ENCODE results near the gene SATB1. TPM values are rescaled to one million over a fixed set of nuclear protein-coding genes. Genes with fewer than 3 reads are reported as not detected.

The SATB1 gene
- total and polyA plus RNA-seq, 4 experiments from 2014 or later, result 101 to 211 (median 160) TPM

GRCh38 chr3:18351823-18352744 lies 73.1 kb downstream of the SATB1 start:
- Mint-ChIP-seq H3K4me1 (peaks cover 0 to 4% (median 2%) of the 10 kb centered on the region in 4 donors), H3K36me3 (peaks cover 51 to 64% of the 10 kb centered on the region in 2 donors), H3K4me3 (peak overlapping the region in 1 of 8 donors; percentile 46), H3K9me3 (no peaks in the 10 kb centered on the region), H3K27me3 (no peaks in the 10 kb centered on the region), H3K27ac (peak overlapping the region in 4 of 7 donors; percentile 17 to 62 (median 52))
- intact Hi-C loops (cut with micrococcal nuclease), result no loop called here
- ChIA-PET POLR2A (ENCODE audit: partially characterized antibody) (no interaction called here), CTCF (ENCODE audit: partially characterized antibody) (no interaction called here)
- Histone ChIP-seq H3K36me3 (ENCODE audit: insufficient read depth, low read length) (peaks cover 38% of the 10 kb centered on the region), H3K9me3 (ENCODE audit: control insufficient read depth in 1 of 2, low read length in 2 of 2) (no peaks in the 10 kb centered on the region), H3K4me3 (ENCODE audit: low read length in 2 of 2) (no peak overlapping the region), H3K27me3 (ENCODE audit: insufficient read depth, low read length) (no peaks in the 10 kb centered on the region), H3K27ac (ENCODE audit: low read depth, low read length) (no peak overlapping the region), H3K4me1 (ENCODE audit: insufficient read depth, low read length) (no peaks in the 10 kb centered on the region)
- no peak for DNase-seq

- H3K36me3 ChIP-seq (ENCODE audit: insufficient read depth, low read length), result peaks cover 38% of the 10 kb centered on the region
- POLR2A ChIA-PET (ENCODE audit: partially characterized antibody), result no interaction called here
- peaks cover 0 to 4% (median 2%) of the 10 kb centered on the region in 4 donors for H3K4me1 Mint-ChIP-seq
Measured at GRCh38 chr3:18351069-18351628, 74.0 kb downstream of the SATB1 start.

GRCh38 chr3:18349197-18349798 lies 75.8 kb downstream of the SATB1 start:
- Histone ChIP-seq H3K27ac (ENCODE audit: low read depth, low read length) (no peak overlapping the region), H3K9me3 (ENCODE audit: control insufficient read depth in 1 of 2, low read length in 2 of 2) (no peaks in the 10 kb centered on the region), H3K27me3 (ENCODE audit: insufficient read depth, low read length) (no peaks in the 10 kb centered on the region), H3K4me1 (ENCODE audit: insufficient read depth, low read length) (no peaks in the 10 kb centered on the region), H3K36me3 (ENCODE audit: insufficient read depth, low read length) (peaks cover 38% of the 10 kb centered on the region), H3K4me3 (ENCODE audit: low read length in 2 of 2) (no peak overlapping the region)
- H3K27me3 Mint-ChIP-seq, result no peaks in the 10 kb centered on the region
- peak overlapping the region in 1 of 8 donors; percentile 6 for H3K4me3 Mint-ChIP-seq
- POLR2A ChIA-PET (ENCODE audit: partially characterized antibody), result no interaction called here
- H3K9me3 Mint-ChIP-seq, result no peaks in the 10 kb centered on the region
- intact Hi-C loops (cut with micrococcal nuclease), result no loop called here
- H3K36me3 Mint-ChIP-seq, result peaks cover 51 to 58% of the 10 kb centered on the region in 2 donors
- H3K27ac Mint-ChIP-seq, result peak overlapping the region in 2 of 7 donors; percentile 14 to 50
- CTCF ChIA-PET (ENCODE audit: partially characterized antibody), result interaction anchor here (1.1 kb wide), 1 partner anchor 12 kb away, joined by 3 read pairs; no protein-coding TSS in a partner anchor
- DNase-seq, result no peak
- peaks cover 0 to 12% (median 9%) of the 10 kb centered on the region in 4 donors for H3K4me1 Mint-ChIP-seq

More at GRCh38 chr3:18351069-18351628, 74.0 kb downstream of the SATB1 start:
- H3K27me3 ChIP-seq (ENCODE audit: insufficient read depth, low read length), result no peaks in the 10 kb centered on the region
- DNase-seq, result no peak
- intact Hi-C loops (cut with micrococcal nuclease), result no loop called here
- Mint-ChIP-seq H3K27me3 (no peaks in the 10 kb centered on the region), H3K36me3 (peaks cover 51 to 61% of the 10 kb centered on the region in 2 donors), H3K4me3 (no peak overlapping the region), H3K27ac (peak overlapping the region in 4 of 7 donors; percentile 29 to 53 (median 36)), H3K9me3 (no peaks in the 10 kb centered on the region)
- no peaks in the 10 kb centered on the region for H3K9me3 ChIP-seq (ENCODE audit: control insufficient read depth in 1 of 2, low read length in 2 of 2)
- H3K27ac ChIP-seq (ENCODE audit: low read depth, low read length), result no peak overlapping the region
- CTCF ChIA-PET (ENCODE audit: partially characterized antibody), result interaction anchor here (1.2 kb wide), 1 partner anchor 38 kb away, joined by 4 read pairs; no protein-coding TSS in a partner anchor
- no peaks in the 10 kb centered on the region for H3K4me1 ChIP-seq (ENCODE audit: insufficient read depth, low read length)
- H3K4me3 ChIP-seq (ENCODE audit: low read length in 2 of 2), result no peak overlapping the region

- ChIA-PET POLR2A (ENCODE audit: partially characterized antibody) (no interaction called here), CTCF (ENCODE audit: partially characterized antibody) (no interaction called here)
- Mint-ChIP-seq H3K27me3 (no peaks in the 10 kb centered on the region), H3K36me3 (peaks cover 26 to 35% of the 10 kb centered on the region in 2 donors), H3K27ac (no peak overlapping the region), H3K4me3 (no peak overlapping the region), H3K9me3 (no peaks in the 10 kb centered on the region), H3K4me1 (peaks cover 0 to 10% (median 8%) of the 10 kb centered on the region in 4 donors)
- H3K9me3 ChIP-seq (ENCODE audit: control insufficient read depth in 1 of 2, low read length in 2 of 2), result no peaks in the 10 kb centered on the region
- intact Hi-C loops (cut with micrococcal nuclease), result no loop called here
- no peak for DNase-seq
- no peak overlapping the region for H3K4me3 ChIP-seq (ENCODE audit: low read length in 2 of 2)
- H3K27me3 ChIP-seq (ENCODE audit: insufficient read depth, low read length), result no peaks in the 10 kb centered on the region
- H3K4me1 ChIP-seq (ENCODE audit: insufficient read depth, low read length), result no peaks in the 10 kb centered on the region
- peaks cover 25% of the 10 kb centered on the region for H3K36me3 ChIP-seq (ENCODE audit: insufficient read depth, low read length)
- H3K27ac ChIP-seq (ENCODE audit: low read depth, low read length), result no peak overlapping the region
Measured at GRCh38 chr3:18346097-18346496, 79.0 kb downstream of the SATB1 start.

- Histone ChIP-seq H3K27ac (ENCODE audit: low read depth, low read length) (no peak overlapping the region), H3K36me3 (ENCODE audit: insufficient read depth, low read length) (peaks cover 18% of the 10 kb centered on the region), H3K9me3 (ENCODE audit: control insufficient read depth in 1 of 2, low read length in 2 of 2) (no peaks in the 10 kb centered on the region), H3K4me1 (ENCODE audit: insufficient read depth, low read length) (no peaks in the 10 kb centered on the region), H3K27me3 (ENCODE audit: insufficient read depth, low read length) (no peaks in the 10 kb centered on the region), H3K4me3 (ENCODE audit: low read length in 2 of 2) (no peak overlapping the region)
- Mint-ChIP-seq H3K36me3 (peaks cover 19 to 25% of the 10 kb centered on the region in 2 donors), H3K9me3 (no peaks in the 10 kb centered on the region), H3K27ac (no peak overlapping the region), H3K4me3 (no peak overlapping the region), H3K4me1 (peaks cover 0 to 10% (median 8%) of the 10 kb centered on the region in 4 donors), H3K27me3 (no peaks in the 10 kb centered on the region)
- no peak for DNase-seq
- CTCF ChIA-PET (ENCODE audit: partially characterized antibody), result no interaction called here
- POLR2A ChIA-PET (ENCODE audit: partially characterized antibody), result no interaction called here
- intact Hi-C loops (cut with micrococcal nuclease), result no loop called here
Measured at GRCh38 chr3:18345015-18345367, 80.1 kb downstream of the SATB1 start.

- DNase-seq, result no peak
- no peaks in the 10 kb centered on the region for H3K27me3 ChIP-seq (ENCODE audit: insufficient read depth, low read length)
- no peak overlapping the region for H3K27ac ChIP-seq (ENCODE audit: low read depth, low read length)
- H3K4me3 ChIP-seq (ENCODE audit: low read length in 2 of 2), result no peak overlapping the region
- Mint-ChIP-seq H3K4me3 (no peak overlapping the region), H3K4me1 (peaks cover 0 to 10% (median 8%) of the 10 kb centered on the region in 4 donors), H3K27ac (no peak overlapping the region), H3K36me3 (peaks cover 13 to 20% of the 10 kb centered on the region in 2 donors), H3K27me3 (no peaks in the 10 kb centered on the region), H3K9me3 (no peaks in the 10 kb centered on the region)
- intact Hi-C loops (cut with micrococcal nuclease), result no loop called here
- peaks cover 13% of the 10 kb centered on the region for H3K36me3 ChIP-seq (ENCODE audit: insufficient read depth, low read length)
- no peaks in the 10 kb centered on the region for H3K4me1 ChIP-seq (ENCODE audit: insufficient read depth, low read length)
- no peaks in the 10 kb centered on the region for H3K9me3 ChIP-seq (ENCODE audit: control insufficient read depth in 1 of 2, low read length in 2 of 2)
- ChIA-PET POLR2A (ENCODE audit: partially characterized antibody) (no interaction called here), CTCF (ENCODE audit: partially characterized antibody) (no interaction called here)
Measured at GRCh38 chr3:18344306-18345014, 80.7 kb downstream of the SATB1 start.

- ChIA-PET CTCF (ENCODE audit: partially characterized antibody) (no interaction called here), POLR2A (ENCODE audit: partially characterized antibody) (no interaction called here)
- intact Hi-C loops (cut with micrococcal nuclease), result no loop called here
- peaks cover 7% of the 10 kb centered on the region for H3K36me3 ChIP-seq (ENCODE audit: insufficient read depth, low read length)
- Mint-ChIP-seq H3K4me3 (no peak overlapping the region), H3K27me3 (no peaks in the 10 kb centered on the region), H3K36me3 (peaks cover 7 to 13% of the 10 kb centered on the region in 2 donors), H3K9me3 (no peaks in the 10 kb centered on the region), H3K27ac (no peak overlapping the region), H3K4me1 (peaks cover 0 to 10% (median 7%) of the 10 kb centered on the region in 4 donors)
- H3K27me3 ChIP-seq (ENCODE audit: insufficient read depth, low read length), result no peaks in the 10 kb centered on the region
- DNase-seq, result no peak
- H3K27ac ChIP-seq (ENCODE audit: low read depth, low read length), result no peak overlapping the region
- no peak overlapping the region for H3K4me3 ChIP-seq (ENCODE audit: low read length in 2 of 2)
- H3K9me3 ChIP-seq (ENCODE audit: control insufficient read depth in 1 of 2, low read length in 2 of 2), result no peaks in the 10 kb centered on the region
- H3K4me1 ChIP-seq (ENCODE audit: insufficient read depth, low read length), result no peaks in the 10 kb centered on the region
Measured at GRCh38 chr3:18343809-18344208, 81.3 kb downstream of the SATB1 start.

All from CD4-positive, alpha-beta memory T cell (primary cell).